ENCODE measurements around the gene STAG1.

GRCh38 chr3:136620436-136620835 is 131.7 kb downstream of the STAG1 start:
- TF ChIP-seq CTCF (IDR thresholded peaks at IDR 0.05) = no peak
- no peak for TF ChIP-seq POLR2A (IDR thresholded peaks at IDR 0.05)
